Urinary bladder (tissue), 4 donors: ENCODE results near the gene SPOCD1. TPM values are rescaled to one million over a fixed set of nuclear protein-coding genes. Genes with fewer than 3 reads are reported as not detected.
"Not testable (repeated sequence)": the region's sequence is repeated elsewhere in the genome, so short reads cannot be mapped to it uniquely, and the experiment has no call there.

Experiments used
- DNase-seq: peaks from one replicate; pipeline ENCODE4 v3.0.0-alpha.2; 2015; ENCODE audit errors: extremely low spot score
- H3K27ac ChIP-seq: one replicate; pipeline ENCODE4 v1.5.1; 2013; ENCODE audit warnings: low read depth, mild to moderate bottlenecking, moderate library complexity
- H3K36me3 ChIP-seq: one replicate; pipeline ENCODE4 v1.6.1; 2013; ENCODE audit warnings: mild to moderate bottlenecking, moderate library complexity; ENCODE audit not compliant: insufficient read depth
- H3K4me1 ChIP-seq: one replicate; pipeline ENCODE4 v1.6.1; 2013; ENCODE audit warnings: mild to moderate bottlenecking, moderate library complexity; ENCODE audit not compliant: insufficient read depth
- H3K4me3 ChIP-seq: one replicate; pipeline ENCODE4 v1.5.1; 2013; ENCODE audit warnings: low read depth, low read length
- WGBS: extraction: QIAGEN DNeasy Blood & Tissue Kit; methylation state at CpG from one replicate; pipeline ENCODE4 v1.1.7; 2013; 5-methylcytosine and 5-hydroxymethylcytosine counted together
- polyA plus RNA-seq: library from polyadenylated mRNA; stranded (reverse); fragments of 200-250 nt; gene quantifications from one replicate; pipeline ENCODE4 v1.2.3, GENCODE V29; 2013
- total RNA-seq: library from RNA; depleted of rRNA; stranded (reverse); fragments of >200 nt; gene quantifications from one replicate; pipeline ENCODE4 v1.2.3, GENCODE V29; 2014
- donor health status: healthy with polysubstance abuse.
- donor health status: healthy.

SPOCD1 gene
- total and polyA plus RNA-seq, 2 donors = 0.90 to 5.7 TPM

DNA sequence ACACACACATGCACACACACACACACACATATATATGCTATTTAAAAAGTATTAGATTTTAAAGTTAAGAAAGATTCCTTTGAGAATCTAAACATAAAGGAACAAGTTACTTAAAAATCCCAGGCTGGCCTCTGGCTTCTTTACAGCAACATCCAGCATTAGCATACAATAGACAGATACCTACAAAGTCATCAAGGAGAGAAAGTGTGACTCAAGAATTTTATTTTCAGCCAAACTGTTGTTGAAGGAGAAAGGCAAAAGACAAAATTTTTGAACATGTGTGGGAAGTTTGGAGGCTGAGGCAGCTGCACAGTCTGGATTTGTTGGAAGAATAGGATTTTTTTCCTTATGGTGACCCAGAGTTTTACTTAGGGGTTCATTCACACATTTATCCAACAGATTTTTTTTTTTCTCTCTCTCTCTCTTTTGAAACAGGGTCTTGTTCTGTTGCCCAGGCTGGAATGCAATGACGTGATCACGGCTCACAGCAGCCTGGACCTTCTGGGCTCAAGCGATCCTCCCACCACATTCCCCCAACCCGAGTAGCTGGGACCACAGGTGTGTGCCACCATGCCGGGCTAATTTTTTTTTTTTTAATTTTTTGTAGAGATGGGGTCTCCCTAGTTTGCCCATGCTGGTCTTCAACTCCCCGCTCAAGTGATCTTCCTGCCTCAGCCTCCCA lies 24.0 kb upstream of the SPOCD1 start:
- DNase-seq = no peak
- Histone ChIP-seq H3K4me3 (no peak overlapping the region), H3K4me1 (no peaks in the 10 kb centered on the region), H3K36me3 (no peaks in the 10 kb centered on the region), H3K27ac (no peak overlapping the region)
- 87% methylated on average over 6 of the region's 6 CpGs for WGBS

DNA sequence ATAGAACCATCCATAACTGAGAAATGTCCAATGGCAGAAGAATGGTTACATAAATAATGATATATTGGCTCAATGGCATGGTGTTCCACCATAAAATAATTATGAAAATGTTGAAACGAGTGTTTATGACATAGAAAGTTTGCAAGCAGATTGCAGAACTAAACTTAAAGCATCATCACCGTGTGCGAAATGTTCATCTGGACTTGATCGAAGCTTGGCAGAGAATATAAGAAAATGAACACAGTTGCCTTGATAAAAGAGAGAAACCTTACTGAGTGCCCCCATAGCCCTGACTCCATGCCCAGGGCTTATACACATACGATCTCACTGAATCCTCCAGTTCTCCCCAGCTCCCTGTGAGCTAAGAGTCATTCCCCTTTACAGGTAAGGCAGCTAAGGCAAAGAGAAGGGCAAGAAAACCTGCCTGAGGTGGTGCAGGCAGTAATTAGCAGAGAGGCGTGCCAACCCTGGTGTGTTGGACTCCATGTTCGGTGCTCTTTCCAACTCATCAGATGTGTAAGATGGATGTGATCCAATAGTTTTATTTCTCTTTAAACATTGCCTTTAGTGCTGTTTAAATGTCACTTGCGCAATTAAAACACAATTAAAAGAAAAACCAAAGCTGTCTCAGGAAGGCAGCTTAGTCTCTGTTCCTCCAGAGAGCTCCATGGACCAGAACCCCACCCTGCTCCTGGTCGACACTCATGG lies 21.8 kb upstream of the SPOCD1 start:
- DNase-seq = no peak
- no peak overlapping the region for H3K4me3 ChIP-seq
- 79% methylated on average over 9 of the region's 9 CpGs for WGBS
- no peaks in the 10 kb centered on the region for H3K4me1 ChIP-seq
- H3K36me3 ChIP-seq = no peaks in the 10 kb centered on the region
- H3K27ac ChIP-seq = no peak overlapping the region

DNA sequence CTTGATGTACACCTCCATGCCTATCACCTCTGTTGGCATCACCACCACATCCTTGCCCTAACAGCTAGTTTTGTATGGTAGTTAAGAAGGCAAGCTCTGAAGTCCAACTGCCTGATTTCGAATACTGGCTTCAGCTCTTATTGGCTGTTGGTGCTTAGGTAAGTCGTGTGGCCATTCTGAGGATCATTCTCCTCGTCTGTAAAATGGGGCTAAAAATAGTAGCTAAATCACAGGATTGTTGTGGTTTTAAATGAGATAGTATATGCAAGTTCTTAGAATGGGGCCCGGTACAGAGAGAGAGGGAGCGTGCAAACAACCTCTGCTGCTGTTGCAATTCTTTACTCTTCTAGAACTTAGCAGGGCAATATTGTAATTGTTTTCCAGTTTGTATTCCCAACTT lies 20.8 kb upstream of the SPOCD1 start:
- no peak overlapping the region for H3K4me3 ChIP-seq
- 85% methylated on average over 5 of the region's 5 CpGs for WGBS
- H3K4me1 ChIP-seq = no peaks in the 10 kb centered on the region
- no peak for DNase-seq
- no peak overlapping the region for H3K27ac ChIP-seq
- no peaks in the 10 kb centered on the region for H3K36me3 ChIP-seq

DNA sequence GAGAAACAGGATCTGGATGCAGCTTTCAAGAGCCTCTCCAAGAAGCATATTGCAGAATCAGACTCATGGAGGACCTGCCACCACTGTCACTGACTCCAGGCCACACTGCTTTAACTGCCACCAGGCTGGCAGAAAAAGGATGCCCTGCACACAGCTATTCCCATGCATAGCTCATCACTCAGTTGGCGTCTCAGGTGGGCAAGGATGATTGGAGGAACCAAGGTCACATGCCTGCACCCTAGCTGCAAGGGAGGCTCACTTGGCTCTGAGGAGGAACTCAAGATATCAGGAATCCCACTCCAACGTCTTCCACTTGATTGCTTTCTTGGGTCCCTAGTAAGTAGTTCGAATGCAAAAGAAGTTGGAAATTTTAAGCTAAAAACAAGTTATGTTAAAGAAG lies 19.6 kb upstream of the SPOCD1 start:
- no peak for DNase-seq
- Histone ChIP-seq H3K4me3 (no peak overlapping the region), H3K36me3 (no peaks in the 10 kb centered on the region), H3K4me1 (no peaks in the 10 kb centered on the region), H3K27ac (no peak overlapping the region)
- WGBS = 82% methylated on average over 3 of the region's 3 CpGs

DNA sequence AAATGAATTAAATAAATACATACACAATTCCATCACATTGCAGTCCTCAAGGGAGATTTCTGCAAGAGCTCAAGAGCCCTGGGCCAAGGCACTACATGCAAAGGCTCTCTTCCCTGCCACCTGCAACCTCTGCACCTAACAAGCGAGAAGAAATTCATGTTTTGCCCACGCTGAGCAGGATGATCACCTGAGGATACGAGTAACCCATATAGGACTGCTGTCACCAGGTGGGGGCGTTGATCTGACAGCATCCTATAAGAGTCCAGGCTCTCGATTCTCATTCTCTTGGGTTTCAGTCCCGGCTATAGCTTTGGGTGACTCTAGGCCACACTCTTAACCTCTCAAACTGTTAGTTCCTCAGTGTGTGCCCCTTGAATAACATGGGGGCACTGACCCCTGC lies 18.7 kb upstream of the SPOCD1 start:
- no peak for DNase-seq
- Histone ChIP-seq H3K4me1 (no peaks in the 10 kb centered on the region), H3K4me3 (no peak overlapping the region), H3K27ac (no peak overlapping the region), H3K36me3 (no peaks in the 10 kb centered on the region)
- WGBS = 82% methylated on average over 6 of the region's 6 CpGs

DNA sequence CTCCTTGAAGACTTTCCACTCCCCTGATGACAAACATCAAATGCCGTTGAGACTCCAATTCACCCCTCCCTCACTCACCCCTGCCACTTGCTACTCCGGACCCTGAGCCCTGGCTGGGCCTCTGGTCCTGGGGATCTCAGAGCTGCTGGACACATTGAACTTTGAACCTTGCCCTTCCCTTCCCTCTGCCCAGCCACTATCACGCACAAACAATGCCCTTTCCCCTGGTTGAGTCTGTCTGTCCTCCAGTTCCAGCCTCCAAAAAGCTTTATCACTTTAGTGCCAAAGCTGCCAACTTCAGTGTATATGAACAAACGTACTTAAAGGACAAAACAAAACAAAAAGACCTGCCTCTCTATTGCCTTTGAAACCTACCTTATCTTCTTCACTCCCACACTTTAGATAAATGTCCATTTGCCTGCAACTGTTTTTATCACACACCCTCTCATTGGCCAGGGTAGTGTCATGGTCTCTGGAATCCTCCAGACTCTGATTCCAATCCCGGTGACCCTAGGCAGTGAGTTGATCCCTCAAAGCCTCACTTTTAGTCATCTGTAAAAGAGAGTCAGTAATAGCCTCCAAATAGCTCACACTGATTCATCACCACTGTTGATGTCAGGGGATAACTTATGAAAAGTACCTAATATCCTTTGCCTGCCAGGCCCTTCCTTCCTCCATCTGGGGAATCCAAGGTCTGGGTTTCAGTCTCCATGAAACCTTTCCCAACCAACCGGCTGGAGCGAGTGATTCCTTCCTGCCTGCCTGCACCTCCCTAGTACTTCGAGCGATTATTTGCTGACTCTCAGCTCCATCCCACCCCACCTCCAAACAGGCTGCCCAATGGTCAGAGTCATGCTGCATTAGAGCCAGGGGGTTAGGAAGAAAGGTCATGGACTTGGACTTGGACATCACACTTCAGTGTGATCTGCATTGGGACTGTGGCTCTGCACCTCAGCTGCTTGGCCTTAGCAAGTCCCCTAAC lies 15.9 kb upstream of the SPOCD1 start:
- H3K4me1 ChIP-seq = no peaks in the 10 kb centered on the region
- 80% methylated on average over 9 of the region's 9 CpGs for WGBS
- H3K4me3 ChIP-seq = no peak overlapping the region
- no peaks in the 10 kb centered on the region for H3K36me3 ChIP-seq
- no peak overlapping the region for H3K27ac ChIP-seq
- DNase-seq = no peak

DNA sequence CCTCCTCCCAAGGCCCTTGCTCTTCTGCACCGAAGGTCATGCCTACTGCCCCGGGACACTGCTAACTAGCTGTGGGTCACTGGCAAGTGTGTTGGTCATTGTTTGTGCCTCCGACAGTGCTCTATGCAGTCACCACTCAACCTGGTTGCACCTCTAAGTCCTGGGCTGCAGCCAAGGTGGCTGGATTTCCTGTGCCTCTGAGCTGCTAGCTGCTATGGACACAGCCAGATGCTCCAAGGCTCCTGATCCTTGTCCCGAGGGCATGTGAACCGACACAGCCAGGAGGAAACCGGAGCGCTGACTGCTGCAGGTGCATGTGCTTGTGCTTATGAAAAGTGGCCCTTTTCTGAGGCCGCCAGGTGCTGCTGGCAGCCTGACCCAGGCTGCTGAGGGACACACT lies 14.7 kb upstream of the SPOCD1 start:
- no peak for DNase-seq
- no peaks in the 10 kb centered on the region for H3K36me3 ChIP-seq
- H3K4me3 ChIP-seq = no peak overlapping the region
- WGBS = 90% methylated on average over 8 of the region's 8 CpGs
- no peak overlapping the region for H3K27ac ChIP-seq
- H3K4me1 ChIP-seq = no peaks in the 10 kb centered on the region

DNA sequence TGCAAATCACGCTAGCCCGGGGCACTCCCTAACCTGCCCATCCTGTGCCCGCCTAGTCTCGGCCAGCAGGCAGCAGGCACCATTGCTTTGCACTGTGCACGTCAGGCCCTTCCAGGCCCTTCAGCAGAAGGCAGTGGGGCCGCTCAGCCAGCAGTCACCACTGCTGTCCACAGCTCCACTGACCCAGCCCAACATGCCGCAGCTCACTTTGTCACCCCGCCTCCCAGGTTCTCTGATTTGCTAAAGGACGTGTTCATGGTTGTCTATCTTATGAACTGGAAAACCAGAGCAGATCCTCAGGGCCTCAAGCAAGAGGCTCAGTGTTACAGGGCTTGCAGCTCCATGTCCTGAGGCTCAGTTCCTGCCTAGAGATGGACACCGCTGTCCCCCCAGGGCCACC lies 14.2 kb upstream of the SPOCD1 start:
- Histone ChIP-seq H3K27ac (no peak overlapping the region), H3K4me3 (no peak overlapping the region), H3K36me3 (no peaks in the 10 kb centered on the region), H3K4me1 (no peaks in the 10 kb centered on the region)
- DNase-seq = no peak
- 84% methylated on average over 10 of the region's 10 CpGs for WGBS

DNA sequence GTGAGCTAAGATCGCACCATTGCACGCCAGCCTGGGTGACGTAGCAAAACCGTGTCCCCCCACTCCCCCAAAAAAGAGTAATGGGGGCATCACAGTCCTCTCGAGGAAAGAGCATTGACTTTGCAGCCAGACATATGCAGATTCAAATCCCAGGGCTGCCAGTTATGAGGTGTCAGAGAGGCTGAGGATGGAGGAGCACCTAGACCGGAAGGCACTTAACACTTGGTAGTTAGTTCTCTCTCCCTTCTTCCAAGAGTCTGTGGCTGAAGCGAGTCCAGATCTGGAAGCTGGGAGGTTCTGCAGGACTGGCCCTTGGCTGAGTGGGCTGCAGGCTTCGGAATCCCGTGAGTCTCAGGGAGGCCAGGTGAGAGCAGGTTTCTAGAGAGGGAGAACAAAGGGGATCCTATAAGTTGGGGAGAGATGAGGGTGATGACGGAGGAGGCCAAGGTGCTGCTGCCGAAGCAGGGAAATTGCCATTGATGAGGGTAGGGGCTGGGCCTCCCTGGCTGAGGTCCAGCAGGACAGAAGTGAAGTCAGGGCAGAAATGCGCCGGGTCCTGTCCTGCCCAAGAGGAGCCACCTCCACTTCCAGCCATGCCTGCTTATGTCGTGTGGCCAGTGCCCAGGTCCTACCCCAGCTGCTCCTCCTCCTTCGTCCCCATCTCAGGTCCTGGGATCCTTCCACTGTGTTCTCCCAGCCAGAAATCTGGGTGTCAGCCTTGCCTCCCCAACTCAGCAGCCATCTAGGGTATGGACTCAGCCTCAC lies 13.3 kb upstream of the SPOCD1 start:
- no peak overlapping the region for H3K4me3 ChIP-seq
- WGBS = 84% methylated on average over 15 of the region's 15 CpGs

DNA sequence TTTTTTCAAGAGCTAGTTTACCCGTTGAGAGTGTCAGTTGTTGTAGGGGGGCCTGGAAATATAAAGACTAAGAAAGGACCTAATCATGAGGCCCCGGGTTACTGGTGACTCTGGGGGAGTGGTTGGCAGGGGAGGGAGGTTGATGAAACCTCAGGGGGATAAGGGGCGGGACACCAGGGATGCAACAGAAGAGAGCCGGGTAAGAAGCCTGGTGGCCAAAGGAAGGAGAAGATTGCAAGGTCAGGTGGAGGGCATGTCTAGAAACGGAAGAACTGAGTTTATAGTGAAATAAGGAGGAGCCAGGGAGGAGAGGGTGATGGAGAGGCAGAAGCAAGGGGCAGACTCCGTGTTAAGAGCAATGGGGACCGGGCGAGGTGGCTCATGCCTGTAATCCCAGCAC lies 12.5 kb upstream of the SPOCD1 start:
- no peaks in the 10 kb centered on the region for H3K36me3 ChIP-seq
- no peak overlapping the region for H3K4me3 ChIP-seq
- no peak overlapping the region for H3K27ac ChIP-seq
- H3K4me1 ChIP-seq = no peaks in the 10 kb centered on the region
- no peak for DNase-seq
- 64% methylated on average over 8 of the region's 8 CpGs for WGBS

More for the DNA sequence above, 13.3 kb upstream of the SPOCD1 start:
- Histone ChIP-seq H3K4me1 (no peaks in the 10 kb centered on the region), H3K36me3 (no peaks in the 10 kb centered on the region), H3K27ac (no peak overlapping the region)
- DNase-seq = no peak

DNA sequence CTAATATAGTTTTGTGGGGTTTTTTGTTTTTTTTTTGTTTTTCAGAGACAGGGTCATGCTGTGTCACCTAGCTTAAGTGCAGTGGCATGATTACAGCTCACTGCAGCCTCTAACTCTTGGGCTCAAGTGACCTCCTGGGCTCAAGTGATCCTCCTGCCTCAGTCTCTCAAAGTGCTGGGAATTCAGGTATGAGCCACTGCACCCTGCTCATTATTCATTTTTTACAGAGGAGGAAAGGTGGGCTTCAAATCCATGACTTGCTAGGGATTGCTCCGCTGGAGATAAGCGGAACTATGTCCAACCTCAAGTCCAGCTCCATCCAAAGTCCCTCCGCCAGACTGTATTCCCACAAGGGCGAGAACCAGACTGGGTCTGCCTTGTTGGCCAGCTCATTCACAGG lies 8.0 kb upstream of the SPOCD1 start:
- 96% methylated on average over 4 of the region's 4 CpGs for WGBS
- Histone ChIP-seq H3K27ac (no peak overlapping the region), H3K4me3 (no peak overlapping the region), H3K36me3 (no peaks in the 10 kb centered on the region), H3K4me1 (no peaks in the 10 kb centered on the region)
- no peak for DNase-seq

DNA sequence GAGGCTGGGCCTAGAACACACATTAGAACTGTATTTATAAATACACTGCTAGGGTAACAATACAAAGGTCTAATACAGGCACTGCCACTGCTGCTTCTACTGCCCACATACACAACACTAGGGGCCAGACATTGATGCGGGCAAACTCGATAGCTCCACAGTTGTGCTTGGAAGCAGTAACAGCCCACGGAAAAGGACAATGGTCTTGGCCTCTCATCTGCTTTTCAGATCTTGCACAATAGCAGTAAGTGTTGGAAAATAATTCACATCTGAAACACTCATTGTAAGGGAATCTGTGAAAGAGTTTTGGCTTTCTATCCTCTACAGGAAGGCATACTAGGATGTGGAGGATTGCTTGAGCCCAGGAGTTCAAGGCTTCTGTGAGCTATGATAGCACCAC lies 6.9 kb upstream of the SPOCD1 start:
- DNase-seq = no peak
- no peak overlapping the region for H3K4me3 ChIP-seq
- 80% methylated on average over 3 of the region's 3 CpGs for WGBS
- H3K36me3 ChIP-seq = no peaks in the 10 kb centered on the region
- H3K4me1 ChIP-seq = no peaks in the 10 kb centered on the region
- H3K27ac ChIP-seq = no peak overlapping the region

DNA sequence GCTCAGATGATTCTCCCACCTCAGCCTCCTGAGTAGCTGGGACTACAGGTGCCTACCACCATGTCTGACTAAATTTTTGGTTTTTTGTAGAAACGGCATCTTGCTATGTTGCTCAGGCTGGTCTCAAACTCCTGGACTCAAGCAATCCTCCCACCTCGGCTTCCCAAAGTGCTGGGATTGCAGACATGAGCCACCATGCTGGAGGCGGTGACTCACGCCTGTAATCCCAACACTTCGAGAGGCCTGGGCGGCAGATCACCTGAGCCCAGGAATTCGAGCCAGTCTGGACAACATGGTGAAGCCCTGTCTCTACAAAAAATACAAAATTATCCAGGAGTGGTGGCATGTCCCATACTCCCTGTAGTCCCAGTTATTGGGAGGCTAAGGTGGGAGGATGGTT lies 4.4 kb upstream of the SPOCD1 start:
- WGBS = 93% methylated on average over 7 of the region's 7 CpGs
- DNase-seq, H3K4me1 ChIP-seq, H3K36me3 ChIP-seq, H3K4me3 ChIP-seq, H3K27ac ChIP-seq: not testable (repeated sequence)
